HepG2 (cell line): Measurements from ENCODE around the gene UBE2L6. TPM values are rescaled to one million over a fixed set of nuclear protein-coding genes. Genes with fewer than 3 reads are reported as not detected.

Source experiments
- CEBPB ChIP-seq: IDR thresholded peaks from 2 replicates; pipeline ENCODE4 v1.6.1; 2011; ENCODE audit warnings: low read depth, low read length, improper control_type of control experiment, borderline replicate concordance
- CEBPG ChIP-seq: IDR thresholded peaks from 2 replicates; pipeline ENCODE4 v1.6.1; 2016
- DNMT1 ChIP-seq: sonication (generic); formaldehyde crosslinking; IDR thresholded peaks from 2 replicates; pipeline ENCODE4 v1.5.1; 2020; ENCODE audit warnings: mild to moderate bottlenecking, missing genetic modification reagents
- FOSL1 ChIP-seq: sonication (generic); formaldehyde crosslinking; IDR thresholded peaks from 2 replicates; pipeline ENCODE4 v1.9.0; 2021; ENCODE audit warnings: missing genetic modification reagents, borderline replicate concordance
- HMG20A ChIP-seq: IDR thresholded peaks from 2 replicates; pipeline ENCODE4 v1.6.1; 2016; ENCODE audit warnings: borderline replicate concordance
- HMG20B ChIP-seq: conservative IDR thresholded peaks from 2 replicates; pipeline ENCODE4 v1.6.1; 2016; ENCODE audit warnings: missing genetic modification reagents, missing compliant biosample characterization
- HNRNPUL1 ChIP-seq: fragments of 200-400 bp; formaldehyde crosslinking; IDR thresholded peaks from 2 replicates; pipeline ENCODE4 v1.6.1; 2017; ENCODE audit warnings: low read depth, mild to moderate bottlenecking, low read length, moderate library complexity
- IKZF4 ChIP-seq: sonication (generic); formaldehyde crosslinking; IDR thresholded peaks from 2 replicates; pipeline ENCODE4 v1.5.1; 2020; ENCODE audit warnings: borderline replicate concordance, mild to moderate bottlenecking, low read depth, missing genetic modification reagents; ENCODE audit errors: not compliant biosample characterization
- MED1 ChIP-seq: sonication (generic); formaldehyde crosslinking; IDR thresholded peaks from 2 replicates; pipeline ENCODE4 v1.4.0; 2020; ENCODE audit warnings: missing genetic modification reagents
- NFKBIZ ChIP-seq: IDR thresholded peaks from 2 replicates; pipeline ENCODE4 v1.6.1; 2018; ENCODE audit warnings: missing genetic modification reagents, missing compliant biosample characterization
- PATZ1 ChIP-seq: sonication (generic); formaldehyde crosslinking; IDR thresholded peaks from 2 replicates; pipeline ENCODE4 v1.4.0; 2020; ENCODE audit warnings: missing genetic modification reagents
- SAP130 ChIP-seq: IDR thresholded peaks from 2 replicates; pipeline ENCODE4 v1.6.1; 2016; ENCODE audit warnings: low read depth
- SOX13 ChIP-seq, 3 experiments: fragments of 450-650 bp in 1 of 3; sonication (generic) in 1 of 3; formaldehyde crosslinking in 1 of 3; IDR thresholded peaks in 2 of 3; conservative IDR thresholded peaks in 1 of 3; 2 replicates each; pipeline versions ENCODE4 v1.5.0 to v1.6.1; 2016 to 2020; ENCODE audit warnings: antibody characterized with exemption in 1 of 3, mild to moderate bottlenecking in 1 of 3, missing compliant biosample characterization in 1 of 3, missing genetic modification reagents in 1 of 3, moderate library complexity in 1 of 3
- TGIF2 ChIP-seq: IDR thresholded peaks from 2 replicates; pipeline ENCODE4 v1.6.1; 2016; ENCODE audit warnings: control low read depth, missing compliant biosample characterization
- TRIM24 ChIP-seq: sonication (generic); formaldehyde crosslinking; IDR thresholded peaks from 2 replicates; pipeline ENCODE4 v1.8.0; 2022; ENCODE audit warnings: mild to moderate bottlenecking, missing genetic modification reagents
- ZNF20 ChIP-seq: sonication (generic); formaldehyde crosslinking; IDR thresholded peaks from 2 replicates; pipeline ENCODE4 v1.4.0; 2020; ENCODE audit warnings: mild to moderate bottlenecking, moderate library complexity, missing genetic modification reagents
- ZNF274 ChIP-seq: sonication (generic); formaldehyde crosslinking; IDR thresholded peaks from 2 replicates; pipeline ENCODE4 v1.5.1; 2020; ENCODE audit warnings: mild to moderate bottlenecking, missing genetic modification reagents
- ZNF34 ChIP-seq: sonication (generic); formaldehyde crosslinking; IDR thresholded peaks from 2 replicates; pipeline ENCODE4 v1.4.0; 2020; ENCODE audit warnings: mild to moderate bottlenecking, missing genetic modification reagents, borderline replicate concordance
- ZNF343 ChIP-seq: sonication (generic); formaldehyde crosslinking; IDR thresholded peaks from 2 replicates; pipeline ENCODE4 v1.4.0; 2020; ENCODE audit warnings: mild to moderate bottlenecking, missing genetic modification reagents
- ZNF530 ChIP-seq: sonication (generic); formaldehyde crosslinking; IDR thresholded peaks from 2 replicates; pipeline ENCODE4 v1.5.0; 2020; ENCODE audit warnings: low read depth, mild to moderate bottlenecking, missing genetic modification reagents
- ZNF652 ChIP-seq: IDR thresholded peaks from 2 replicates; pipeline ENCODE4 v1.6.1; 2016; ENCODE audit warnings: low read depth, borderline replicate concordance
- ZSCAN21 ChIP-seq: sonication (generic); formaldehyde crosslinking; IDR thresholded peaks from 2 replicates; pipeline ENCODE4 v1.8.0; 2022; ENCODE audit warnings: mild to moderate bottlenecking, missing genetic modification reagents, moderate library complexity, borderline replicate concordance
- polyA plus RNA-seq, 8 experiments: library from polyadenylated mRNA; depleted of rRNA in 3 of 8; stranded (reverse) in 7 of 8; unstranded in 1 of 8; fragments of >200 nt; fragmentation: Illumina TruSeq in 4 of 8; extraction: Trizol in 4 of 8; gene quantifications; 2 replicates each; pipeline versions ENCODE4 v1.2.1 to v1.2.3, GENCODE V29; 2011 to 2016; ENCODE audit warnings: low read depth in 4 of 8, missing spikeins in 1 of 8, mixed read lengths in 1 of 8; ENCODE audit not compliant: insufficient read depth in 1 of 8
- total RNA-seq, 5 experiments: library from RNA; depleted of rRNA; stranded (reverse); fragments of >200 nt; fragmentation: Illumina TruSeq; extraction: Trizol; gene quantifications; 2 replicates each; pipeline ENCODE4 v1.2.3, GENCODE V29; 2016; ENCODE audit warnings: low read depth in 1 of 5
- TF ChIP-seq, protein P1 (sequence below): sonication (generic); formaldehyde crosslinking; IDR thresholded peaks from 2 replicates; pipeline ENCODE4 v1.8.0; 2022; ENCODE audit warnings: mild to moderate bottlenecking, missing genetic modification reagents; ENCODE audit not compliant: insufficient replicate concordance
- TF ChIP-seq, protein P2 (sequence below): IDR thresholded peaks from 2 replicates; pipeline ENCODE4 v1.4.0; 2020; ENCODE audit warnings: mild to moderate bottlenecking, missing genetic modification reagents

UBE2L6 gene
- total and polyA plus RNA-seq, 2 of the 13 experiments (the other 11 are each of a cell fraction or from before 2014, with no cell fraction given): 30.3 to 30.4 TPM

GRCh38 chr11:57552479-57552878 is 15.0 kb downstream of the UBE2L6 start (continued):
- TF ChIP-seq PATZ1 (0 out of 2 replicates have a peak, but pooled peaks have one; percentile 25), ZNF652 (no peak), HNRNPUL1 (no peak), NFKBIZ (CRISPR knock-in tag) (no peak), DNMT1 (CRISPR knock-in tag) (no peak), CEBPG (CRISPR knock-in tag) (peak; percentile 58; the same call in 1 of the 2 replicates), ZSCAN21 (CRISPR knock-in tag) (no peak), TRIM24 (no peak), SAP130 (CRISPR knock-in tag) (peak; percentile 35; the same call in 1 of the 2 replicates), HMG20B (CRISPR knock-in tag) (0 out of 2 replicates have a peak, but pooled peaks have one; percentile 32), ZNF343 (no peak), ZNF20 (CRISPR knock-in tag) (no peak), ZNF34 (CRISPR knock-in tag) (no peak), HMG20A (CRISPR knock-in tag) (peak; percentile 50; the same call in 1 of the 2 replicates), IKZF4 (CRISPR knock-in tag) (no peak), CEBPB (0 out of 2 replicates have a peak, but pooled peaks have one; percentile 8), ZNF274 (CRISPR knock-in tag) (no peak), ZNF530 (CRISPR knock-in tag) (no peak), SOX13 (IDR thresholded peaks at IDR 0.05) (no peak), SOX13 (CRISPR knock-in tag; conservative IDR thresholded peaks at IDR 0.05 in 1 of 2, IDR thresholded peaks at IDR 0.05 in 1 of 2) (peak in 1 of 2 experiments; percentile 65; a peak in 1 of 4 replicates), MED1 (no peak), TGIF2 (CRISPR knock-in tag) (0 out of 2 replicates have a peak, but pooled peaks have one; percentile 59), FOSL1 (peak; percentile 68; the same call in 1 of the 2 replicates)
- TF ChIP-seq, protein P1, sequence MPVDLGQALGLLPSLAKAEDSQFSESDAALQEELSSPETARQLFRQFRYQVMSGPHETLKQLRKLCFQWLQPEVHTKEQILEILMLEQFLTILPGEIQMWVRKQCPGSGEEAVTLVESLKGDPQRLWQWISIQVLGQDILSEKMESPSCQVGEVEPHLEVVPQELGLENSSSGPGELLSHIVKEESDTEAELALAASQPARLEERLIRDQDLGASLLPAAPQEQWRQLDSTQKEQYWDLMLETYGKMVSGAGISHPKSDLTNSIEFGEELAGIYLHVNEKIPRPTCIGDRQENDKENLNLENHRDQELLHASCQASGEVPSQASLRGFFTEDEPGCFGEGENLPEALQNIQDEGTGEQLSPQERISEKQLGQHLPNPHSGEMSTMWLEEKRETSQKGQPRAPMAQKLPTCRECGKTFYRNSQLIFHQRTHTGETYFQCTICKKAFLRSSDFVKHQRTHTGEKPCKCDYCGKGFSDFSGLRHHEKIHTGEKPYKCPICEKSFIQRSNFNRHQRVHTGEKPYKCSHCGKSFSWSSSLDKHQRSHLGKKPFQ (CRISPR knock-in tag): no peak
- TF ChIP-seq, protein P2, sequence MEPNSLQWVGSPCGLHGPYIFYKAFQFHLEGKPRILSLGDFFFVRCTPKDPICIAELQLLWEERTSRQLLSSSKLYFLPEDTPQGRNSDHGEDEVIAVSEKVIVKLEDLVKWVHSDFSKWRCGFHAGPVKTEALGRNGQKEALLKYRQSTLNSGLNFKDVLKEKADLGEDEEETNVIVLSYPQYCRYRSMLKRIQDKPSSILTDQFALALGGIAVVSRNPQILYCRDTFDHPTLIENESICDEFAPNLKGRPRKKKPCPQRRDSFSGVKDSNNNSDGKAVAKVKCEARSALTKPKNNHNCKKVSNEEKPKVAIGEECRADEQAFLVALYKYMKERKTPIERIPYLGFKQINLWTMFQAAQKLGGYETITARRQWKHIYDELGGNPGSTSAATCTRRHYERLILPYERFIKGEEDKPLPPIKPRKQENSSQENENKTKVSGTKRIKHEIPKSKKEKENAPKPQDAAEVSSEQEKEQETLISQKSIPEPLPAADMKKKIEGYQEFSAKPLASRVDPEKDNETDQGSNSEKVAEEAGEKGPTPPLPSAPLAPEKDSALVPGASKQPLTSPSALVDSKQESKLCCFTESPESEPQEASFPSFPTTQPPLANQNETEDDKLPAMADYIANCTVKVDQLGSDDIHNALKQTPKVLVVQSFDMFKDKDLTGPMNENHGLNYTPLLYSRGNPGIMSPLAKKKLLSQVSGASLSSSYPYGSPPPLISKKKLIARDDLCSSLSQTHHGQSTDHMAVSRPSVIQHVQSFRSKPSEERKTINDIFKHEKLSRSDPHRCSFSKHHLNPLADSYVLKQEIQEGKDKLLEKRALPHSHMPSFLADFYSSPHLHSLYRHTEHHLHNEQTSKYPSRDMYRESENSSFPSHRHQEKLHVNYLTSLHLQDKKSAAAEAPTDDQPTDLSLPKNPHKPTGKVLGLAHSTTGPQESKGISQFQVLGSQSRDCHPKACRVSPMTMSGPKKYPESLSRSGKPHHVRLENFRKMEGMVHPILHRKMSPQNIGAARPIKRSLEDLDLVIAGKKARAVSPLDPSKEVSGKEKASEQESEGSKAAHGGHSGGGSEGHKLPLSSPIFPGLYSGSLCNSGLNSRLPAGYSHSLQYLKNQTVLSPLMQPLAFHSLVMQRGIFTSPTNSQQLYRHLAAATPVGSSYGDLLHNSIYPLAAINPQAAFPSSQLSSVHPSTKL (CRISPR knock-in tag): peak; percentile 58
